RWPE2 (cell line): ENCODE measurements around the gene PI16.
"Not testable (repeated sequence)": the region's sequence is repeated elsewhere in the genome, so short reads cannot be mapped to it uniquely, and the experiment has no call there.

ENCODE experiments used
- ATAC-seq: fragments of 200-7000 bp; cut with Tn5 transposase; 3 replicates; pipeline ENCODE4 v1.9.1; 2021; ENCODE audit warnings: low read depth
- DNase-seq: peaks from one replicate; pipeline ENCODE4 v3.0.0-alpha.2; 2020; ENCODE audit warnings: low spot score
- H3K27ac ChIP-seq: fragments of 450-650 bp; 2 replicates; pipeline ENCODE4 v1.5.1; 2017; ENCODE audit warnings: mild to moderate bottlenecking; ENCODE audit not compliant: poor library complexity, severe bottlenecking
- H3K27me3 ChIP-seq: fragments of 250-450 bp; sonication (Bioruptor Pico); 2 replicates; pipeline ENCODE4 v1.5.1; 2021; ENCODE audit warnings: mild to moderate bottlenecking, moderate library complexity; ENCODE audit not compliant: insufficient read depth, poor library complexity, severe bottlenecking
- H3K36me3 ChIP-seq: fragments of 250-450 bp; sonication (Bioruptor Pico); 2 replicates; pipeline ENCODE4 v1.5.1; 2020; ENCODE audit warnings: low read depth, mild to moderate bottlenecking, moderate library complexity
- H3K4me1 ChIP-seq: fragments of 250-450 bp; sonication (Bioruptor Pico); 2 replicates; pipeline ENCODE4 v1.5.1; 2021; ENCODE audit warnings: mild to moderate bottlenecking, moderate library complexity; ENCODE audit not compliant: insufficient read depth, poor library complexity, severe bottlenecking
- H3K4me3 ChIP-seq: fragments of 250-450 bp; sonication (Bioruptor Pico); 2 replicates; pipeline ENCODE4 v1.5.1; 2021; ENCODE audit warnings: mild to moderate bottlenecking, moderate library complexity; ENCODE audit not compliant: severe bottlenecking
- H3K9me3 ChIP-seq: fragments of 250-450 bp; sonication (Bioruptor Pico); 2 replicates; pipeline ENCODE4 v1.5.1; 2021; ENCODE audit warnings: mild to moderate bottlenecking, moderate library complexity; ENCODE audit not compliant: severe bottlenecking
- TF ChIP-seq, protein P1 (sequence below): fragments of 450-650 bp; IDR thresholded peaks from one replicate; pipeline ENCODE4 v1.5.1; 2017; ENCODE audit warnings: mild to moderate bottlenecking, moderate library complexity; ENCODE audit not compliant: poor library complexity, severe bottlenecking

The PI16 gene

DNA sequence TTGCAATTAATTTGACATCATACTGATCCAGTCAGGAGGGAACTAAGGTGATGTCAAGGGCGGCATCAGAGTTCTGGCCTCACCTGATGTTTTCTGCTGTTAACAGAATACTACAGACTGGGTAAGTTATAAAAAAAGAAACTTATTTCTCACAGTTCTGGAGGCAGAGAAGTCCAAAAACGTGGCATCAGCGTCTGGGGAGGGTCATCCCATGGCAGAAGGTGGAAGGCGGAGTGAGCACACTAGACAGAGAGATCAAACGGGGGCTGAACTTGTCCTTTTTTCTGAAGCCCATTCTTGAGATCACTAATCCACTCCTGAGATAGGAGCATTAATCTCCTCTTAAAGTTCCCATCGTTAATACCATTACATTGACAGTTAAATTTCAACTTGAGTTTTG is 34.7 kb downstream of the PI16 start:
- Histone ChIP-seq H3K9me3 (no peaks in the 10 kb centered on the region), H3K27ac (no peak overlapping the region), H3K36me3 (no peaks in the 10 kb centered on the region), H3K4me1 (peaks cover 4% of the 10 kb centered on the region), H3K4me3 (no peak overlapping the region), H3K27me3 (no peaks in the 10 kb centered on the region)
- no peak for DNase-seq
- TF ChIP-seq, protein P1, sequence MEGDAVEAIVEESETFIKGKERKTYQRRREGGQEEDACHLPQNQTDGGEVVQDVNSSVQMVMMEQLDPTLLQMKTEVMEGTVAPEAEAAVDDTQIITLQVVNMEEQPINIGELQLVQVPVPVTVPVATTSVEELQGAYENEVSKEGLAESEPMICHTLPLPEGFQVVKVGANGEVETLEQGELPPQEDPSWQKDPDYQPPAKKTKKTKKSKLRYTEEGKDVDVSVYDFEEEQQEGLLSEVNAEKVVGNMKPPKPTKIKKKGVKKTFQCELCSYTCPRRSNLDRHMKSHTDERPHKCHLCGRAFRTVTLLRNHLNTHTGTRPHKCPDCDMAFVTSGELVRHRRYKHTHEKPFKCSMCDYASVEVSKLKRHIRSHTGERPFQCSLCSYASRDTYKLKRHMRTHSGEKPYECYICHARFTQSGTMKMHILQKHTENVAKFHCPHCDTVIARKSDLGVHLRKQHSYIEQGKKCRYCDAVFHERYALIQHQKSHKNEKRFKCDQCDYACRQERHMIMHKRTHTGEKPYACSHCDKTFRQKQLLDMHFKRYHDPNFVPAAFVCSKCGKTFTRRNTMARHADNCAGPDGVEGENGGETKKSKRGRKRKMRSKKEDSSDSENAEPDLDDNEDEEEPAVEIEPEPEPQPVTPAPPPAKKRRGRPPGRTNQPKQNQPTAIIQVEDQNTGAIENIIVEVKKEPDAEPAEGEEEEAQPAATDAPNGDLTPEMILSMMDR, result no peak
- ATAC-seq, result no peak

DNA sequence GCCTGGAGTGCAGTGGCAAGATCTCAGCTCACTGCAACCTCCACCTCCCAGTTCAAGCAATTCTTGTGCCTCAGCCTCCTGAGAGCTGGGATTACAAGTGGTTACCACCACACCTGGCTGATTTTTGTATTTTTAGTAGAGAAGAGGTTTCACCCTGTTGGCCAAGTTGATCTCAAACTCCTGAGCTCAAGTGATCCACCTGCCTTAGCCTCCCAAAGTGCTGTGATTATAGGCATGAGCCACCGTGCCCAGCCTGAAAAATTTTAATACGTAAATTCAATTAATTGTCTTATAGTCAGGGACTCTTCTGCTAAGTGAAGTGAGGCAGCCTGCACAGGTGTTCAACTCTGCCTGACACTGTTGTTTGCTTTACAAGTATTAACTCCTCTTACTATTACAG is 35.9 kb downstream of the PI16 start:
- not testable (repeated sequence) for H3K4me1 ChIP-seq, ATAC-seq, H3K9me3 ChIP-seq, H3K36me3 ChIP-seq, DNase-seq, H3K27me3 ChIP-seq, H3K4me3 ChIP-seq, H3K27ac ChIP-seq

DNA sequence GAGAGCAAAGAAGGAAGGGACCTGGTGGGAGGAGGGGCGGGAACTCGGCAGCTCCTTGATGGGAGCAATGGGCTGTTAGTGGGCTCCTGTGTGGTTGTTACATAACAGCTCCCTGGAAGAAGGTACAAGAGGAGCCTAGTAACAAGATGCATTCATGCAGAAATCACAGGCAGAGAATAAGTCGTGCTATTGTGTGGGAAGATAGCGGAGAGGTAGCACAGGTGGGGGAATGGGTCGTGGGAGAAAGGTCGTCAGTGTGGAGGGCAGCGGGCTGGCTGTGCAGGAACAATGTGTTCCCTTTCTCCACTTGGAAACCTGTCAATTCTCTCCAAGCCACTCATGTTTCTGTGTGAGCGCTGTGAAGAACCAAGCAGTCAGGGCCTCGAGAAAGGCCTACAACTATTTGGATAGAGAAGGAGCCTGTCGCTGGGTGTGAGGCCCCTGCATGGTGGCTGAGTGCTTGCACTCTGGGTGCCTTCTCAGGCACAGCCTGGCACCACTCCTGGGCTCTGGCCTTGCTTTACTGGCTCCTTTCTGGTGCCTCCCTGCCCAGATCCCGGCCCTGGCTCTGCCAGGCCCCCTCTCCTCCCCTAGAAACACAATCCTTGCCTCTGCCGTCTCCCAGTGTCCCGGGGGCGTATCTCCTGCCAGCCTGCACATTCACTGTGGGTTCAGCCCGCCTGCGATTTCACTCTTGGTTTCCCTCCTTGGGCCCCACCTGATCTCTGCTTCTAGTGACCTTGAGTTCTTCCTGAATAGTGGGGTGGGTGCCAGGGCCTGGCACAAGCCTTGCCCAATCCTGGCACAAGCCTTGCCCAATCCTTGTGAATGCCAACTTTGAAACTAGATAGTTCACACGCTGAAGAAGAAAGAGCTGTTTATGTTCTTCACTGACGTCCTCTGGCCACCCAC is 43.5 kb downstream of the PI16 start:
- Histone ChIP-seq H3K27me3 (no peaks in the 10 kb centered on the region), H3K36me3 (no peaks in the 10 kb centered on the region), H3K27ac (no peak overlapping the region), H3K4me3 (no peak overlapping the region), H3K4me1 (no peaks in the 10 kb centered on the region), H3K9me3 (no peaks in the 10 kb centered on the region)
- ATAC-seq (no peak), DNase-seq (no peak)
- TF ChIP-seq, protein P1, result no peak

DNA sequence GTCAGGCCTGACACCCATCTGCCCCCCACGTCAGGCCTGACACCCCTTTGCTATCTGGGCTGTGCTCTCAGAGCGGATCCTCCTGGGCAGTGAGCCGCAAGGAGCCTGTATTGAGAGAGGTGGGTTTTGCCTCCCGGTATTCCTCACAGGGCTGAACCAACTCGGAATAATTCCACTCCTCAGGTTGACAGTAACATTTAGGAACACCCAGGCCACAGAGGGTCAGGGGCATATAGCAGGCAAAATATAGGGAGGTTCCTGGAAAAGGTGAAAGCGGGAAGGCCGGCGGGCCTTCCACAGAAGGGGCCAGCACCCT is 44.1 kb downstream of the PI16 start:
- TF ChIP-seq, protein P1, result no peak
- ATAC-seq, result no peak
- no peaks in the 10 kb centered on the region for H3K9me3 ChIP-seq
- H3K36me3 ChIP-seq, result no peaks in the 10 kb centered on the region
- H3K27ac ChIP-seq, result no peak overlapping the region
- no peaks in the 10 kb centered on the region for H3K4me1 ChIP-seq
- DNase-seq, result no peak
- H3K4me3 ChIP-seq, result no peak overlapping the region
- no peaks in the 10 kb centered on the region for H3K27me3 ChIP-seq

DNA sequence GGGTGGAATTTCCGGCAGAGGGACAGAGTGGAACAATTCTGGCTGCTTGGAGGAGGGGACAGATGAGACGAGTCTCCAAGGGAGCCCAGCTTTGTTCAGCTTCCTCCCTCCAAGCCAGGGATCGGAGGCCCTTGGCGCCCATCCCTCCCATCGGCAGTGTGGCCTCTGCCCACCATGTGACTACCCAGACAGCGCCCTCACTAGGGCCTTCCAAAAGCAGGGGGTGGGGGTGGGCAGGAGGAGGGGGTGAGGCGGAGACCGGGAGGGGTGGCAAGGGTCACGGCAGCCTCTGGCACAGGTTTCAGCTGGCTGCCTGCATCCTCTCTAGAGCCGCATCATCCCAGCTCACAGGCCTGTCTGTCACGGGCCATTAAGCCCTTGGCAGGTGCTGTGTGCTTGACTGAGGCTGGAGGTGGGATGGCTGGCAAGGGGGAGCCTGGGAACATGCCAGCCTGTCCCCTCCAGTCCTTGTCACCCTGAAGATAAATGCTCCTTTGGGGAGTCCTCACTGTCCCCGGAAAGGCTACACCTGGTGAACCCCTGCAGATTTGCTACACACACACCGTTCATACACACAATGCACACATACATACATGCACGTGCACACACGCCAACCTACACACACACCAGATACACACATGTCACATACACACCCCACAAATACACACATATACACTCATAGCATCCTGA is 44.7 kb downstream of the PI16 start:
- no peak overlapping the region for H3K27ac ChIP-seq
- no peak for DNase-seq

More for the DNA sequence above, 44.7 kb downstream of the PI16 start:
- no peaks in the 10 kb centered on the region for H3K36me3 ChIP-seq
- ATAC-seq, result no peak
- TF ChIP-seq, protein P1, result no peak
- H3K27me3 ChIP-seq, result no peaks in the 10 kb centered on the region
- no peak overlapping the region for H3K4me3 ChIP-seq
- H3K9me3 ChIP-seq, result no peaks in the 10 kb centered on the region
- no peaks in the 10 kb centered on the region for H3K4me1 ChIP-seq
